Astrocyte of the spinal cord (primary cell): ENCODE data around the gene BCDIN3D.

ENCODE experiments used
- DNase-seq: peaks from one replicate; pipeline ENCODE4 v3.0.0; 2011; ENCODE audit warnings: low read depth, low spot score
- H3K4me3 ChIP-seq: 2 replicates; pipeline ENCODE4 v1.5.1; 2011; ENCODE audit warnings: low read depth, mild to moderate bottlenecking, low read length, moderate library complexity
- in situ Hi-C: cut with HindIII; loops from 2 replicates; pipeline ENCODE4 v1.10.0; 2017; ENCODE audit warnings: low sequenced_read_pairs
- TF ChIP-seq, protein P1 (sequence below): IDR thresholded peaks from 2 replicates; pipeline ENCODE4 v1.5.1; 2012; ENCODE audit warnings: low read depth, mild to moderate bottlenecking, low read length, inconsistent platforms

Gene BCDIN3D

DNA sequence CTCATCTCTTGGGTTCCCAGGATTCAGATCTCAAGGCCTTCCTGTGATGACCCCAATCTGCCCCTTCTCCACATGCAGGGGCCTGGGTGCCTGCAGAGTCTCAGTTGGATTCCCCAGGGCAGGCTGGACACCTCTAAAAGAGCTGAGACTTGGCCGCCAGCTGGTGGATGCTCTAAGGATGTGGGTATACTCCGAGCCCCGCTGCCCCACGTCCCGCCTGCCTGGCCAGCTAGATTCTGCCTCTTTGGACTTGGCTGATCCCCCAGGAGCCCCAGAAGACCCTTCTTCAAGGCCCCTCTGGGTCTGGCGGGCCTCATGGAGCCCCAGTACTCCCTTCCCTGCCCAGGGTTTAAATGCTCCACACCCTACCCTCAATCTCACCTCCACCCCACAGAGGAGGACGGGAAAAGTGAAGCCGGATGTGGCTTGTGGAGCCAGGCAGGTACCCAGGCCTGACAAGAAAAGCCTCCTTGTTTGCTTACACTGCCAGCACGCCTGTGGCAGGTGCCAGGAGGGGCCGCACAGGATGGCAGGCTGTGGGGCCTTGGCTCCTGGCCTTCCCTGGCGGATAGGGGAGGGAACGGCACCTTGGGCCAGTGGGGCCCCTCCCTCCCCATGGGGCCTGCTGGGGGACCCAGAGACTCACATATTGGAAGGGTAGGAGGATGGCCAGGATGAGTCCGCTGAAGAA lies 45.7 kb upstream of the BCDIN3D start:
- in situ Hi-C loops, result no loop called here
- TF ChIP-seq, protein P1, sequence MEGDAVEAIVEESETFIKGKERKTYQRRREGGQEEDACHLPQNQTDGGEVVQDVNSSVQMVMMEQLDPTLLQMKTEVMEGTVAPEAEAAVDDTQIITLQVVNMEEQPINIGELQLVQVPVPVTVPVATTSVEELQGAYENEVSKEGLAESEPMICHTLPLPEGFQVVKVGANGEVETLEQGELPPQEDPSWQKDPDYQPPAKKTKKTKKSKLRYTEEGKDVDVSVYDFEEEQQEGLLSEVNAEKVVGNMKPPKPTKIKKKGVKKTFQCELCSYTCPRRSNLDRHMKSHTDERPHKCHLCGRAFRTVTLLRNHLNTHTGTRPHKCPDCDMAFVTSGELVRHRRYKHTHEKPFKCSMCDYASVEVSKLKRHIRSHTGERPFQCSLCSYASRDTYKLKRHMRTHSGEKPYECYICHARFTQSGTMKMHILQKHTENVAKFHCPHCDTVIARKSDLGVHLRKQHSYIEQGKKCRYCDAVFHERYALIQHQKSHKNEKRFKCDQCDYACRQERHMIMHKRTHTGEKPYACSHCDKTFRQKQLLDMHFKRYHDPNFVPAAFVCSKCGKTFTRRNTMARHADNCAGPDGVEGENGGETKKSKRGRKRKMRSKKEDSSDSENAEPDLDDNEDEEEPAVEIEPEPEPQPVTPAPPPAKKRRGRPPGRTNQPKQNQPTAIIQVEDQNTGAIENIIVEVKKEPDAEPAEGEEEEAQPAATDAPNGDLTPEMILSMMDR, result no peak
- no peak for DNase-seq
- H3K4me3 ChIP-seq, result no peak overlapping the region

DNA sequence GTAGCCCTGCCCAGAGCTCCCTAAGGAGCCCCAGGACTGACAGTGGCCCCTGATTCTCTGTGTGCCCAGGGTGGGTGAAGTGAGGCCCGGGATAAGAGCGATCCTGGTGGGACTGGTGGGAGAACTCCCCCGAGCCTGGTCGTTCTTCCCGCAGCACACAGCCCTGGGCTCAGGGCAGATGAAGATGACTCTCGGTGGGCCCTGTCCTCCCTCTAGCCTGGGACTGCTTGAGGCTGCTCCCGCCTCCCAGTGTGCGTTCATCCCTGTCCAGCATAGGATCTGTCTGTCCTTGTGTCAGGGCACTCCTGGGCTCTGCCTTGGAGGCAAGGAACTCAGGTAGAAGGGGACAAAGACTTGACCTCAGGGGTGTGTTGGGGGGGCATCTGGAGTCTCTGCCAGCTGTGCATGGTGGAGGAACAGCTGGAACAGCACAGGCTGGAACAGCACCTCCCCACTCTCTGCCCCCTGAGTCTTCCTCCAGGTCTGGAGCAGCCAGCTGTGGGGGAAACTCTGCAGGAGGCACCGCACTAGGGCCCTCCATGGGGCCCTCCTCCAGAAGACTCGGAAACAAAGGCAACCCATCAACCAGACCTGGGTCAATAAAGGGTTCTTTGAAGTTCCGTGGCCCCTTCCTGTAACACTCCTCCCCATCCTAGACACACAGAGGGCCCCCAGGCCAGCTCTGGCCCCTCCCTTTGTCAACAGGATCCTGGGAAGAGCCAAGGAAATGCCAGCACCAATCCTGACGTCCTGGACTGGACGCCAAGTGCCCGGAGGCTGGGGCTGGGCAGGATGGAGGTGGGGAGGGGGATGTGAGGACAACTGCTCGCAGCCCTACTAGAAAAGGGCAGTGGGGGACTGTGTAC lies 44.9 kb upstream of the BCDIN3D start:
- H3K4me3 ChIP-seq, result no peak overlapping the region
- no peak for DNase-seq

DNA sequence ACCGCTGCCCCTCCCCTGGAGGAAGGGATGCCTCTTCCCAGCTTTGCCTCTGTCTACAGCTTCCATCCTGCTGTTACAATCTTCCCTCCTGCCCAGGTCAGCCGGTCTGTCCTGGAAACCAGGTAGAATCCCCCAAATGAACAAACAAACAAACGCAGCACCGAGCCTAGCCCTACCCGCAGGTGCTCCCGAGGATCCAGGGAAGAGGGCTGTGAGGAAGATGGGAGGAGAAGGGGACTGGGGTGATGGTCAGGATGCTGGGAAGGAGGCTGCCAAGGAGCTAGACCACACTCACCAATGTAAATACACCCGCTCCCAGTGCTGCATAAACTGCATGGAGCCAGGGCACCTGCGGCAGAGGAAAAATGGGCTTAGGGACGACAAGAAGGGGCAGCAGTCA lies 44.2 kb upstream of the BCDIN3D start:
- no peak overlapping the region for H3K4me3 ChIP-seq
- TF ChIP-seq, protein P1, result no peak
- in situ Hi-C loops, result no loop called here
- no peak for DNase-seq

More for the DNA sequence above, 44.9 kb upstream of the BCDIN3D start:
- in situ Hi-C loops, result no loop called here
- TF ChIP-seq, protein P1, result no peak

DNA sequence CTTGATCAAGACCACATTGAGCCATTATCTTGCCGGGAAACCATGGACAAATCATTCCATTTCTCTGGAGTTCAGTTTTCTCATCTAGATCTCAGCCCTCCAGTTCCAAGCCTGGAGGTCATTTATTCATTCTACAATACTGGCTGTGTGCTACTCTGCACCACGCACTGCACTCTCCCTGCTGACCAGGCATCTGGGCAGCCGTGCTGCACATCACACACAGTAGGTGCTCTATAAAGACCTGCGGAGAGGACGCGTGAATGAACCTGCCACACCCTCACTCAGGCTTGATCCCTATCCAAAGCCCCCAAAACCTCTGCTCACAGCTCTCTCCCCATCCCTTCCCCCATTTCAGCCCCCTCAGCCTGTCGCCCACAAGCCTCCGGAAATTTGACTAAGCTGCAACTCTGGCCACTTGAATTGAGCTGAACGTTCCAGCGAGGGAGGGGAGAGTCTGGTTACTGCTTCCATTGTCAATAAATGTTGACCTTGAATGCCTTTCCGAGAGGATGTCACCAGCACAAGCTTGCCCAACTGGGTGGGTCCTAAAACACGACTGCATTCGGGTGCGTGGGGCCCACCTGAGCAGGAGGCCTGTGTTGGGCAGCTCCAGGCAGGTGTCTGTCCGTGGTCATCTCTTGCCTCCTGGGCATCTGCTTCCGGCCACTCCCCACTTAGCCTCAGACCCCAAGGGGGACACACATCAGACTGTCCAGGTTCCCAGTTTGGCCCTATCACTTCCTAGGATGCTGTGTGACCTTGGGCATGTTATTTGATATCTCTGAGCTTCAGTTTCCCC lies 43.0 kb upstream of the BCDIN3D start:
- TF ChIP-seq, protein P1, result no peak
- H3K4me3 ChIP-seq, result no peak overlapping the region
- in situ Hi-C loops, result no loop called here
- DNase-seq, result no peak

DNA sequence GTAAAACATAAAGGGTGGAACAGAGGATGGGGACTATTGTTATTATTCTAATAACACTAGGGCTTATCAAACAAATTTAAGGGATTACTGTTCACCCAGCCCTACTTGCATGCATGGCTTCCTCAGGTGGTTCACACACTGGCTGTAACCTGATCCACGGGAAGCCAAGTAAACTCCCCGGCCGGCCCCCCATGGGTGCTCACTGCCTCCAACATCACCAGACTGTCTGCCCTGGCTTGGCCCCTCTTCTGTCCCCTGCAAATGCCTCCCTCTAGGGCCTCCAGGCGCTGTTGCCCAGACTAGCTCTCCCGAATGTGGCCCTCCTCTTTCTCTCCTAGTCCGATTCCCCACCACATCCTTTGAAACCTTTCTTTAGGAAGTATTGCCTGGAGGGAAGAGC lies 42.2 kb upstream of the BCDIN3D start:
- no peak overlapping the region for H3K4me3 ChIP-seq
- no peak for DNase-seq
- in situ Hi-C loops, result no loop called here
- TF ChIP-seq, protein P1, result no peak

DNA sequence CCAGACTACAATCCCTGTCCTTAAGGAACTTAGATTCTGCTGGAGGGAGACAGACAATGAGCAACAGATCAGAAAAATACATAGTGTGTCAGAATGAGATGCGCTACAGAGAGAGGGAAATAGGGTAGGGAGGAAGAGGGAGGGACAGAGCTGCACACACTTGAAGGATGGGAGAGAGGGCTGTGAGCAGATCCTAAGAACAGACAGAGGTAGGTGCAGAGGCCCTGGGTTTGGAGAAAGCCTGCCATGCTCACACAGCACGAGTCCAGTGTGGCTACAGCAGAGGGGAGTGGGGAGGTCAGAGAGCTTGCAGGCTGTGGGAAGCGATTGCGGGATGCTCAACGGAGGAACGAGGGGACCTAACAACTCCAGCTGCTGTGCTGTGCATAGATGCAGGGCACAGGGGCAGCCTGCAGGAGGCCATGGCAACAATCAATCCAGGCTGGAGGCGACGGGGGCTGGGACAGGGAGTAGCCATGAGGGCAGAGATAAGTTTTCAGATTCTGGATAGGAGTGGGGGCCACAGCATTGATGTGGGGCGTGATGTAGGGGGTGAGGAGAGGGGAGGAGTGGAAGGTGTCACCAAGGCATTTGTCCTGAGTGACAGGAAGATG lies 40.1 kb upstream of the BCDIN3D start:
- in situ Hi-C loops, result no loop called here
- TF ChIP-seq, protein P1, result no peak
- H3K4me3 ChIP-seq, result no peak overlapping the region
- DNase-seq, result no peak
